Mesangial cell (primary cell): ENCODE data around the gene MYLK3. TPM values are rescaled to one million over a fixed set of nuclear protein-coding genes. Genes with fewer than 3 reads are reported as not detected.

Experiments used
- total RNA-seq: library from RNA; depleted of rRNA; stranded (reverse); fragments of >200 nt; gene quantifications from 2 replicates; pipeline ENCODE4 v1.2.3, GENCODE V29; 2015

MYLK3 gene
- under 0.01 and 0.13 TPM in 2 replicates for total RNA-seq

GRCh38 chr16:46747777-46748651, at the start of gene MYLK3:
Gene MYLK3, minus strand, starts transcription at chr16:46748344. Its CDS starts 151 bp downstream, at chr16:46748193.

DNA sequence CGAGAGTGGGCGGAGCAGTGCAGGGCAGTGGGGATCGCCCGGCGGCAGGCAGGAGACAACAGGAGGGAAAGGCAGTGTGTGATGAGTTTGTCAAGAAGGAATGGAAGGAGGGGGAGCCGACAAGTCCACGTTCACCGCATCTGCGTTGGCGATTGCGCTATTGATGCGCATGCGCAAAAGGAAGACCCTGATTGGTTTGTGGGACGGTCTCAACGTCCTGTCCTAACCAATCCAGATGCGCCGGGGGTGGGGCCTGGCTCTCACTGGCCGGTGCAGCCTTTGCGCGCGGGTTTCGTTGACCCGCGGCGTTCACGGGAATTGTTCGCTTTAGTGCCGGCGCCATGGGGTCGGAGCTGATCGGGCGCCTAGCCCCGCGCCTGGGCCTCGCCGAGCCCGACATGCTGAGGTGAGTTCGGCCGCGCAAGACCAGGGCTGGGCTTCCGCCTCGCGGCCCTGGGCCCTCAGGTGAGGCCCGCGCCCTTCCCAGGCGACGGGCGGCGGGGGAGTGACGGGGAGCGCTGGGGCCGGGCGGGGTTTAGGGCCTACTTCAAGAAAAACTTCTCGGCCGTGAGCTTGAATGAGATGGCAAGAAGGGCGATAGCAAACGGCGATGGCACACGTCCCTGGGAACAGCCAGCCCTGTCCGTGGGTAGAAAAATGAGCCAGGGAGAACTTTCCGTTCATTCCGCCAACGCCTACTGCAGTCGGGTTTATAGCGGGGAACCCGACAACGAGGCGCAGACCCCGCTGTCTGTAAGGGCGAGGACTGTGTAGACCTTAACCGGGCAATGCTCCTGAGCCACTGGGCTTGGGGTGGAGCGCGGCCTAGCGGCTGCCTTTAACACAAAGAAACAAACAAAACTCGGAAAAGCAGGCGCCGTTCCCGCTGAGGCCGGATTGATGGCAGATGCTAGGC, 58.5 kb downstream of the MYLK3 start, which contains the start of gene ORC6:
TSS of gene ORC6 (plus strand) at position 295 of the 916 bp plus-strand sequence. CDS start at position 342, 47 bp downstream.

GRCh38 chr16:46688654-46689364, 59.3 kb downstream of the MYLK3 start, which contains the start of gene VPS35:
Gene VPS35, minus strand, starts transcription at chr16:46689178. Its CDS starts 45 bp downstream, at chr16:46689133.

Other genes starting within 250 kb of the MYLK3 start
- gene SHCBP1, start 127.0 kb downstream of the MYLK3 start, total RNA-seq: 1.9 and 28.7 TPM in 2 replicates
- gene VPS35, start 59.2 kb downstream of the MYLK3 start, total RNA-seq: 41.5 and 60.3 TPM in 2 replicates
- 2.8 and 27.5 TPM in 2 replicates for gene ORC6, start 58.7 kb downstream of the MYLK3 start, total RNA-seq
- gene C16orf87, start 82.8 kb upstream of the MYLK3 start, total RNA-seq: 4.9 and 6.4 TPM in 2 replicates
- 23.1 and 47.6 TPM in 2 replicates for gene GPT2, start 136.0 kb upstream of the MYLK3 start, total RNA-seq
- gene DNAJA2, start 225.3 kb upstream of the MYLK3 start, total RNA-seq: 23.5 and 28.0 TPM in 2 replicates